GM23338 (cell line): ENCODE measurements around the gene IFI44L. TPM values are rescaled to one million over a fixed set of nuclear protein-coding genes. Genes with fewer than 3 reads are reported as not detected.

Experiments used
- ATAC-seq: fragments of 200-7000 bp; cut with Tn5 transposase; 3 replicates; pipeline ENCODE4 v1.9.1; 2020
- DNase-seq: peaks from one replicate; pipeline ENCODE4 v3.0.0-alpha.2; 2015; ENCODE audit warnings: low spot score
- H2AFZ ChIP-seq: fragments of 200-600 bp; sonication (generic); 2 replicates; pipeline ENCODE4 v1.8.0; 2016; ENCODE audit warnings: antibody characterized with exemption, mild to moderate bottlenecking, moderate library complexity
- H3F3A ChIP-seq: fragments of 200-600 bp; sonication (generic); replicated peaks from 2 replicates; pipeline ENCODE4 v1.8.0; 2017; ENCODE audit warnings: antibody characterized with exemption, mixed run types, low read depth
- H3K27ac ChIP-seq: fragments of 200-600 bp; sonication (generic); 2 replicates; pipeline ENCODE4 v1.6.1; 2016; ENCODE audit warnings: low read depth
- H3K27me3 ChIP-seq: fragments of 200-600 bp; sonication (generic); 2 replicates; pipeline ENCODE4 v1.8.0; 2016; ENCODE audit warnings: mild to moderate bottlenecking, mixed run types, moderate library complexity; ENCODE audit not compliant: insufficient read depth
- H3K36me3 ChIP-seq: fragments of 200-600 bp; sonication (generic); 2 replicates; pipeline ENCODE4 v1.8.0; 2016; ENCODE audit warnings: mild to moderate bottlenecking; ENCODE audit not compliant: insufficient read depth
- H3K4me1 ChIP-seq: fragments of 200-600 bp; sonication (generic); 2 replicates; pipeline ENCODE4 v1.8.0; 2016; ENCODE audit warnings: mild to moderate bottlenecking, moderate library complexity; ENCODE audit not compliant: insufficient read depth
- H3K4me2 ChIP-seq: fragments of 200-600 bp; sonication (generic); 2 replicates; pipeline ENCODE4 v1.7.1; 2017; ENCODE audit warnings: mixed run types
- H3K4me3 ChIP-seq: fragments of 200-600 bp; sonication (generic); 2 replicates; pipeline ENCODE4 v1.6.1; 2016; ENCODE audit warnings: mixed run types
- H3K79me2 ChIP-seq: fragments of 200-600 bp; sonication (generic); replicated peaks from 2 replicates; pipeline ENCODE4 v1.8.0; 2017; ENCODE audit warnings: mild to moderate bottlenecking; ENCODE audit not compliant: insufficient read depth
- H3K9me2 ChIP-seq: fragments of 200-600 bp; sonication (generic); 2 replicates; pipeline ENCODE4 v1.8.0; 2017; ENCODE audit not compliant: insufficient read depth
- H4K20me1 ChIP-seq: fragments of 200-600 bp; sonication (generic); replicated peaks from 2 replicates; pipeline ENCODE4 v1.8.0; 2017; ENCODE audit warnings: mild to moderate bottlenecking; ENCODE audit not compliant: insufficient read depth
- H3K27ac Mint-ChIP-seq: 2 replicates; pipeline ENCODE4 v1.8.0; 2020; ENCODE audit warnings: inconsistent platforms, mild to moderate bottlenecking, moderate library complexity, mixed read lengths
- H3K27me3 Mint-ChIP-seq: 3 replicates; pipeline ENCODE4 v1.8.0; 2022; ENCODE audit warnings: low read depth, mild to moderate bottlenecking, moderate library complexity, mixed read lengths, inconsistent platforms; ENCODE audit not compliant: insufficient read depth, poor library complexity
- H3K36me3 Mint-ChIP-seq: 3 replicates; pipeline ENCODE4 v1.8.0; 2021; ENCODE audit warnings: low read depth, mild to moderate bottlenecking, inconsistent platforms, moderate library complexity, mixed read lengths
- H3K4me1 Mint-ChIP-seq: 3 replicates; pipeline ENCODE4 v1.8.0; 2020; ENCODE audit warnings: mild to moderate bottlenecking, inconsistent platforms, mixed read lengths
- H3K4me3 Mint-ChIP-seq: 3 replicates; pipeline ENCODE4 v1.8.0; 2021; ENCODE audit warnings: moderate library complexity, mild to moderate bottlenecking, inconsistent platforms, mixed read lengths
- H3K9me3 Mint-ChIP-seq: 3 replicates; pipeline ENCODE4 v1.8.0; 2020; ENCODE audit warnings: moderate library complexity, mild to moderate bottlenecking, inconsistent platforms, mixed read lengths
- CREB1 ChIP-seq: fragments of 250-450 bp; sonication (Bioruptor Pico); IDR thresholded peaks from 2 replicates; pipeline ENCODE4 v1.5.0; 2020; ENCODE audit warnings: low read depth, mild to moderate bottlenecking, moderate library complexity
- ETS1 ChIP-seq: IDR thresholded peaks from 2 replicates; pipeline ENCODE4 v1.6.1; 2016; ENCODE audit warnings: antibody characterized with exemption
- EZH2 ChIP-seq: fragments of 200-600 bp; sonication (generic); IDR thresholded peaks from one replicate; pipeline ENCODE4 v1.8.0; 2017; ENCODE audit warnings: antibody characterized with exemption, mild to moderate bottlenecking, low read depth; ENCODE audit not compliant: unreplicated experiment
- EZH2phosphoT487 ChIP-seq: fragments of 200-600 bp; sonication (generic); IDR thresholded peaks from one replicate; pipeline ENCODE4 v1.8.1; 2018; ENCODE audit warnings: antibody characterized with exemption; ENCODE audit not compliant: unreplicated experiment
- JUNB ChIP-seq: IDR thresholded peaks from one replicate; pipeline ENCODE4 v1.6.1; 2016; ENCODE audit warnings: antibody characterized with exemption; ENCODE audit not compliant: unreplicated experiment
- NANOG ChIP-seq: IDR thresholded peaks from 2 replicates; pipeline ENCODE4 v1.6.1; 2016; ENCODE audit warnings: antibody characterized with exemption, borderline replicate concordance
- POLR2AphosphoS5 ChIP-seq: IDR thresholded peaks from 2 replicates; pipeline ENCODE4 v1.6.1; 2016; ENCODE audit warnings: antibody characterized with exemption, low read depth
- STAT1 ChIP-seq: IDR thresholded peaks from one replicate; pipeline ENCODE4 v1.6.1; 2016; ENCODE audit warnings: antibody characterized with exemption; ENCODE audit not compliant: unreplicated experiment
- ZNF114 ChIP-seq: fragments of 250-450 bp; sonication (Bioruptor Pico); IDR thresholded peaks from 2 replicates; pipeline ENCODE4 v1.5.0; 2020; ENCODE audit warnings: mild to moderate bottlenecking, moderate library complexity
- ZNF331 ChIP-seq: fragments of 250-450 bp; sonication (Bioruptor Pico); IDR thresholded peaks from 2 replicates; pipeline ENCODE4 v1.5.0; 2020; ENCODE audit warnings: low read depth, mild to moderate bottlenecking, moderate library complexity
- polyA plus RNA-seq: library from polyadenylated mRNA; unstranded; fragments of >200 nt; fragmentation: Nextera tagmentation; extraction: Ambion mirVana; gene quantifications from 2 replicates; pipeline ENCODE4 v1.2.1, GENCODE V29; 2016
- total RNA-seq: library from RNA; depleted of rRNA; stranded (reverse); fragments of >200 nt; shearing (Covaris generic); gene quantifications from 2 replicates; pipeline ENCODE4 v1.2.3, GENCODE V29; 2014
- TF ChIP-seq, protein P1 (sequence below): IDR thresholded peaks from one replicate; pipeline ENCODE4 v1.6.1; 2018; ENCODE audit warnings: antibody characterized with exemption; ENCODE audit not compliant: unreplicated experiment
- TF ChIP-seq, protein P2 (sequence below), 2 experiments: fragments of 200-600 bp in 1 of 2; sonication (generic) in 1 of 2; conservative IDR thresholded peaks; 2 replicates each; pipeline versions ENCODE4 v1.5.1 to v1.6.1; 2016 to 2017; ENCODE audit warnings: antibody characterized with exemption in 2 of 2, low read depth in 2 of 2, mild to moderate bottlenecking in 2 of 2, moderate library complexity in 1 of 2
- TF ChIP-seq, protein P3 (sequence below): fragments of 250-450 bp; sonication (Bioruptor Pico); IDR thresholded peaks from 2 replicates; pipeline ENCODE4 v1.5.0; 2020; ENCODE audit warnings: mild to moderate bottlenecking, moderate library complexity

IFI44L gene
- total and polyA plus RNA-seq, 2 experiments from 2014 or later, result not detected

DNA sequence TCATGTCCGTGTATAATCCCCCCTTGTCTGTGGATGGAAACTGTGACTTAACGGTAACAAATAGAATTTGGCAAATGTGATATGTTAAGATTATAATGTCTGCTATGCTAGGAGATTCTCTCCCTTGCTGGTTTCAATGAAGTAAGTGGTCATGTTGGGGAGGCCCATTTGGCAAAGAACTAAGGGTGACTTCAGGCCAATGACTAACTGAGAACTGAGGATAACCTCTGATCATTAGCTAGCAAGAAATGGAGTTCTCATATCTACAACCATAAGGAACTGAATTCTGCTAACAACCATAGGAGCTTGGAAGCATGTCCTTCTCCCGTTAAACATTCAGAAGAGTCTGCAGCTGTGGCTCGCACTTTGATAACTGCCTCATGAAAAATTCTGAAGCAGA lies 2.3 kb downstream of the IFI44L start (continued):
- TF ChIP-seq CREB1 (CRISPR knock-in tag), result no peak
- TF ChIP-seq POLR2AphosphoS5, result no peak
- no peak for TF ChIP-seq JUNB

- Histone ChIP-seq H3K27me3 (no peaks in the 10 kb centered on the region), H3K27ac (no peak overlapping the region), H3K4me2 (no peak overlapping the region), H2AFZ (no peak overlapping the region), H4K20me1 (no peaks in the 10 kb centered on the region), H3K4me1 (no peaks in the 10 kb centered on the region), H3K4me3 (no peak overlapping the region), H3F3A (no peaks in the 10 kb centered on the region), H3K79me2 (no peaks in the 10 kb centered on the region), H3K9me2 (no peaks in the 10 kb centered on the region), H3K36me3 (no peaks in the 10 kb centered on the region)
- Mint-ChIP-seq H3K9me3 (no peaks in the 10 kb centered on the region), H3K4me1 (no peaks in the 10 kb centered on the region), H3K27ac (no peak overlapping the region), H3K4me3 (no peak overlapping the region), H3K36me3 (no peaks in the 10 kb centered on the region), H3K27me3 (peaks cover 2% of the 10 kb centered on the region)
- ATAC-seq, result no peak
- no peak for DNase-seq
- TF ChIP-seq, protein P1, sequence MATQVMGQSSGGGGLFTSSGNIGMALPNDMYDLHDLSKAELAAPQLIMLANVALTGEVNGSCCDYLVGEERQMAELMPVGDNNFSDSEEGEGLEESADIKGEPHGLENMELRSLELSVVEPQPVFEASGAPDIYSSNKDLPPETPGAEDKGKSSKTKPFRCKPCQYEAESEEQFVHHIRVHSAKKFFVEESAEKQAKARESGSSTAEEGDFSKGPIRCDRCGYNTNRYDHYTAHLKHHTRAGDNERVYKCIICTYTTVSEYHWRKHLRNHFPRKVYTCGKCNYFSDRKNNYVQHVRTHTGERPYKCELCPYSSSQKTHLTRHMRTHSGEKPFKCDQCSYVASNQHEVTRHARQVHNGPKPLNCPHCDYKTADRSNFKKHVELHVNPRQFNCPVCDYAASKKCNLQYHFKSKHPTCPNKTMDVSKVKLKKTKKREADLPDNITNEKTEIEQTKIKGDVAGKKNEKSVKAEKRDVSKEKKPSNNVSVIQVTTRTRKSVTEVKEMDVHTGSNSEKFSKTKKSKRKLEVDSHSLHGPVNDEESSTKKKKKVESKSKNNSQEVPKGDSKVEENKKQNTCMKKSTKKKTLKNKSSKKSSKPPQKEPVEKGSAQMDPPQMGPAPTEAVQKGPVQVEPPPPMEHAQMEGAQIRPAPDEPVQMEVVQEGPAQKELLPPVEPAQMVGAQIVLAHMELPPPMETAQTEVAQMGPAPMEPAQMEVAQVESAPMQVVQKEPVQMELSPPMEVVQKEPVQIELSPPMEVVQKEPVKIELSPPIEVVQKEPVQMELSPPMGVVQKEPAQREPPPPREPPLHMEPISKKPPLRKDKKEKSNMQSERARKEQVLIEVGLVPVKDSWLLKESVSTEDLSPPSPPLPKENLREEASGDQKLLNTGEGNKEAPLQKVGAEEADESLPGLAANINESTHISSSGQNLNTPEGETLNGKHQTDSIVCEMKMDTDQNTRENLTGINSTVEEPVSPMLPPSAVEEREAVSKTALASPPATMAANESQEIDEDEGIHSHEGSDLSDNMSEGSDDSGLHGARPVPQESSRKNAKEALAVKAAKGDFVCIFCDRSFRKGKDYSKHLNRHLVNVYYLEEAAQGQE, result no peak
- TF ChIP-seq EZH2phosphoT487 (no peak), NANOG (no peak), ETS1 (no peak), JUNB (no peak), CREB1 (CRISPR knock-in tag) (no peak), ZNF114 (CRISPR knock-in tag) (no peak), EZH2 (no peak), STAT1 (no peak), POLR2AphosphoS5 (no peak), ZNF331 (CRISPR knock-in tag) (no peak)
- TF ChIP-seq, protein P2, sequence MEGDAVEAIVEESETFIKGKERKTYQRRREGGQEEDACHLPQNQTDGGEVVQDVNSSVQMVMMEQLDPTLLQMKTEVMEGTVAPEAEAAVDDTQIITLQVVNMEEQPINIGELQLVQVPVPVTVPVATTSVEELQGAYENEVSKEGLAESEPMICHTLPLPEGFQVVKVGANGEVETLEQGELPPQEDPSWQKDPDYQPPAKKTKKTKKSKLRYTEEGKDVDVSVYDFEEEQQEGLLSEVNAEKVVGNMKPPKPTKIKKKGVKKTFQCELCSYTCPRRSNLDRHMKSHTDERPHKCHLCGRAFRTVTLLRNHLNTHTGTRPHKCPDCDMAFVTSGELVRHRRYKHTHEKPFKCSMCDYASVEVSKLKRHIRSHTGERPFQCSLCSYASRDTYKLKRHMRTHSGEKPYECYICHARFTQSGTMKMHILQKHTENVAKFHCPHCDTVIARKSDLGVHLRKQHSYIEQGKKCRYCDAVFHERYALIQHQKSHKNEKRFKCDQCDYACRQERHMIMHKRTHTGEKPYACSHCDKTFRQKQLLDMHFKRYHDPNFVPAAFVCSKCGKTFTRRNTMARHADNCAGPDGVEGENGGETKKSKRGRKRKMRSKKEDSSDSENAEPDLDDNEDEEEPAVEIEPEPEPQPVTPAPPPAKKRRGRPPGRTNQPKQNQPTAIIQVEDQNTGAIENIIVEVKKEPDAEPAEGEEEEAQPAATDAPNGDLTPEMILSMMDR (conservative IDR thresholded peaks at IDR 0.05; ENCODE audit: low read depth in 2 of 2), result no peak
- TF ChIP-seq, protein P3, sequence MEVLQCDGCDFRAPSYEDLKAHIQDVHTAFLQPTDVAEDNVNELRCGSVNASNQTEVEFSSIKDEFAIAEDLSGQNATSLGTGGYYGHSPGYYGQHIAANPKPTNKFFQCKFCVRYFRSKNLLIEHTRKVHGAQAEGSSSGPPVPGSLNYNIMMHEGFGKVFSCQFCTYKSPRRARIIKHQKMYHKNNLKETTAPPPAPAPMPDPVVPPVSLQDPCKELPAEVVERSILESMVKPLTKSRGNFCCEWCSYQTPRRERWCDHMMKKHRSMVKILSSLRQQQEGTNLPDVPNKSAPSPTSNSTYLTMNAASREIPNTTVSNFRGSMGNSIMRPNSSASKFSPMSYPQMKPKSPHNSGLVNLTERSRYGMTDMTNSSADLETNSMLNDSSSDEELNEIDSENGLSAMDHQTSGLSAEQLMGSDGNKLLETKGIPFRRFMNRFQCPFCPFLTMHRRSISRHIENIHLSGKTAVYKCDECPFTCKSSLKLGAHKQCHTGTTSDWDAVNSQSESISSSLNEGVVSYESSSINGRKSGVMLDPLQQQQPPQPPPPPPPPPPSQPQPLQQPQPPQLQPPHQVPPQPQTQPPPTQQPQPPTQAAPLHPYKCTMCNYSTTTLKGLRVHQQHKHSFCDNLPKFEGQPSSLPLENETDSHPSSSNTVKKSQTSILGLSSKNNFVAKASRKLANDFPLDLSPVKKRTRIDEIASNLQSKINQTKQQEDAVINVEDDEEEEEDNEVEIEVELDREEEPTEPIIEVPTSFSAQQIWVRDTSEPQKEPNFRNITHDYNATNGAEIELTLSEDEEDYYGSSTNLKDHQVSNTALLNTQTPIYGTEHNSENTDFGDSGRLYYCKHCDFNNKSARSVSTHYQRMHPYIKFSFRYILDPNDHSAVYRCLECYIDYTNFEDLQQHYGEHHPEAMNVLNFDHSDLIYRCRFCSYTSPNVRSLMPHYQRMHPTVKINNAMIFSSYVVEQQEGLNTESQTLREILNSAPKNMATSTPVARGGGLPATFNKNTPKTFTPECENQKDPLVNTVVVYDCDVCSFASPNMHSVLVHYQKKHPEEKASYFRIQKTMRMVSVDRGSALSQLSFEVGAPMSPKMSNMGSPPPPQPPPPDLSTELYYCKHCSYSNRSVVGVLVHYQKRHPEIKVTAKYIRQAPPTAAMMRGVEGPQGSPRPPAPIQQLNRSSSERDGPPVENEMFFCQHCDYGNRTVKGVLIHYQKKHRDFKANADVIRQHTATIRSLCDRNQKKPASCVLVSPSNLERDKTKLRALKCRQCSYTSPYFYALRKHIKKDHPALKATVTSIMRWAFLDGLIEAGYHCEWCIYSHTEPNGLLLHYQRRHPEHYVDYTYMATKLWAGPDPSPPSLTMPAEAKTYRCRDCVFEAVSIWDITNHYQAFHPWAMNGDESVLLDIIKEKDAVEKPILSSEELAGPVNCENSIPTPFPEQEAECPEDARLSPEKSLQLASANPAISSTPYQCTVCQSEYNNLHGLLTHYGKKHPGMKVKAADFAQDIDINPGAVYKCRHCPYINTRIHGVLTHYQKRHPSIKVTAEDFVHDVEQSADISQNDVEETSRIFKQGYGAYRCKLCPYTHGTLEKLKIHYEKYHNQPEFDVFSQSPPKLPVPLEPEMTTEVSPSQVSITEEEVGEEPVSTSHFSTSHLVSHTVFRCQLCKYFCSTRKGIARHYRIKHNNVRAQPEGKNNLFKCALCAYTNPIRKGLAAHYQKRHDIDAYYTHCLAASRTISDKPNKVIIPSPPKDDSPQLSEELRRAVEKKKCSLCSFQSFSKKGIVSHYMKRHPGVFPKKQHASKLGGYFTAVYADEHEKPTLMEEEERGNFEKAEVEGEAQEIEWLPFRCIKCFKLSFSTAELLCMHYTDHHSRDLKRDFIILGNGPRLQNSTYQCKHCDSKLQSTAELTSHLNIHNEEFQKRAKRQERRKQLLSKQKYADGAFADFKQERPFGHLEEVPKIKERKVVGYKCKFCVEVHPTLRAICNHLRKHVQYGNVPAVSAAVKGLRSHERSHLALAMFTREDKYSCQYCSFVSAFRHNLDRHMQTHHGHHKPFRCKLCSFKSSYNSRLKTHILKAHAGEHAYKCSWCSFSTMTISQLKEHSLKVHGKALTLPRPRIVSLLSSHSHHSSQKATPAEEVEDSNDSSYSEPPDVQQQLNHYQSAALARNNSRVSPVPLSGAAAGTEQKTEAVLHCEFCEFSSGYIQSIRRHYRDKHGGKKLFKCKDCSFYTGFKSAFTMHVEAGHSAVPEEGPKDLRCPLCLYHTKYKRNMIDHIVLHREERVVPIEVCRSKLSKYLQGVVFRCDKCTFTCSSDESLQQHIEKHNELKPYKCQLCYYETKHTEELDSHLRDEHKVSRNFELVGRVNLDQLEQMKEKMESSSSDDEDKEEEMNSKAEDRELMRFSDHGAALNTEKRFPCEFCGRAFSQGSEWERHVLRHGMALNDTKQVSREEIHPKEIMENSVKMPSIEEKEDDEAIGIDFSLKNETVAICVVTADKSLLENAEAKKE, result no peak
Observed at GRCh38 chr1:78624035-78624434, 3.8 kb downstream of the IFI44L start.
